A673 (cell line): ENCODE data around the gene MICU1. TPM values are rescaled to one million over a fixed set of nuclear protein-coding genes. Genes with fewer than 3 reads are reported as not detected.

ENCODE experiments used
- BruUV-seq: library from RNA; stranded (reverse); fragments of 400-500 nt; replicated peaks from 2 replicates; lab custom pipeline; 2021; lab: Mats Ljungman, UMichigan
- CTCF ChIA-PET: fragments of 300-600 bp; sonication (Branson Sonifier 250); formaldehyde crosslinking; loops from one replicate; lab custom pipeline; 2022; ENCODE audit warnings: antibody characterized with exemption; lab: Charles Lee
- POLR2A ChIA-PET: fragments of 300-600 bp; sonication (Branson Sonifier 250); formaldehyde crosslinking; loops from one replicate; lab custom pipeline; 2022; ENCODE audit warnings: antibody characterized with exemption; ENCODE audit not compliant: low non-redundant PET; lab: Charles Lee
- DNase-seq: peaks from one replicate; pipeline ENCODE4 v3.0.0-alpha.2; 2015; ENCODE audit warnings: low spot score
- H3K27ac ChIP-seq: fragments of 200-600 bp; sonication (generic); 2 replicates; pipeline ENCODE4 v1.5.1; 2016; ENCODE audit warnings: mixed run types, low read depth, mild to moderate bottlenecking, mixed read lengths, antibody characterized with exemption, low read length; ENCODE audit not compliant: poor library complexity, severe bottlenecking
- H3K27me3 ChIP-seq: fragments of 200-600 bp; sonication (generic); replicated peaks from 2 replicates; pipeline ENCODE4 v1.6.1; 2017; ENCODE audit warnings: mixed run types, low read depth, mild to moderate bottlenecking, mixed read lengths, antibody characterized with exemption, low read length; ENCODE audit not compliant: insufficient read depth, poor library complexity
- H3K36me3 ChIP-seq: fragments of 200-600 bp; sonication (generic); 2 replicates; pipeline ENCODE4 v1.6.1; 2016; ENCODE audit warnings: mixed run types, mild to moderate bottlenecking, mixed read lengths, antibody characterized with exemption, low read length; ENCODE audit not compliant: insufficient read depth, poor library complexity, severe bottlenecking
- H3K4me1 ChIP-seq: fragments of 200-600 bp; sonication (generic); 2 replicates; pipeline ENCODE4 v1.6.1; 2017; ENCODE audit warnings: mixed run types, mild to moderate bottlenecking, mixed read lengths, antibody characterized with exemption, low read length; ENCODE audit not compliant: insufficient read depth, poor library complexity, severe bottlenecking
- H3K4me3 ChIP-seq: fragments of 200-600 bp; sonication (generic); 2 replicates; pipeline ENCODE4 v1.5.1; 2016; ENCODE audit warnings: low read depth, mixed run types, mild to moderate bottlenecking, mixed read lengths, low read length; ENCODE audit not compliant: poor library complexity, severe bottlenecking
- H3K9me3 ChIP-seq: fragments of 200-600 bp; sonication (generic); 2 replicates; pipeline ENCODE4 v1.6.1; 2016; ENCODE audit warnings: mixed run types, low read depth, mild to moderate bottlenecking, mixed read lengths, antibody characterized with exemption, low read length; ENCODE audit not compliant: poor library complexity, severe bottlenecking
- EZH2 ChIP-seq: fragments of 200-600 bp; sonication (generic); IDR thresholded peaks from 2 replicates; pipeline ENCODE4 v1.6.1; 2017; ENCODE audit warnings: borderline replicate concordance, low read depth, mild to moderate bottlenecking, mixed read lengths, antibody characterized with exemption, low read length; ENCODE audit not compliant: poor library complexity, severe bottlenecking
- intact Hi-C: fragments of 100-400 bp; cut with micrococcal nuclease; formaldehyde crosslinking; loops from one replicate; pipeline ENCODE4 v1.10.0; 2022; ENCODE audit not compliant: unreplicated experiment
- total RNA-seq: library from RNA; stranded (reverse); gene quantifications from 2 replicates; pipeline ENCODE4 v1.2.3, GENCODE V29; 2021
- TF ChIP-seq, protein P1 (sequence below): fragments of 300-800, 200-600 bp; sonication (generic); conservative IDR thresholded peaks from 2 replicates; pipeline ENCODE4 v1.5.1; 2017; ENCODE audit warnings: low read depth, mild to moderate bottlenecking, antibody characterized with exemption, low read length, moderate library complexity, mixed read lengths

MICU1 gene
- total RNA-seq, 1 experiment from 2014 or later: 37.7 TPM

DNA sequence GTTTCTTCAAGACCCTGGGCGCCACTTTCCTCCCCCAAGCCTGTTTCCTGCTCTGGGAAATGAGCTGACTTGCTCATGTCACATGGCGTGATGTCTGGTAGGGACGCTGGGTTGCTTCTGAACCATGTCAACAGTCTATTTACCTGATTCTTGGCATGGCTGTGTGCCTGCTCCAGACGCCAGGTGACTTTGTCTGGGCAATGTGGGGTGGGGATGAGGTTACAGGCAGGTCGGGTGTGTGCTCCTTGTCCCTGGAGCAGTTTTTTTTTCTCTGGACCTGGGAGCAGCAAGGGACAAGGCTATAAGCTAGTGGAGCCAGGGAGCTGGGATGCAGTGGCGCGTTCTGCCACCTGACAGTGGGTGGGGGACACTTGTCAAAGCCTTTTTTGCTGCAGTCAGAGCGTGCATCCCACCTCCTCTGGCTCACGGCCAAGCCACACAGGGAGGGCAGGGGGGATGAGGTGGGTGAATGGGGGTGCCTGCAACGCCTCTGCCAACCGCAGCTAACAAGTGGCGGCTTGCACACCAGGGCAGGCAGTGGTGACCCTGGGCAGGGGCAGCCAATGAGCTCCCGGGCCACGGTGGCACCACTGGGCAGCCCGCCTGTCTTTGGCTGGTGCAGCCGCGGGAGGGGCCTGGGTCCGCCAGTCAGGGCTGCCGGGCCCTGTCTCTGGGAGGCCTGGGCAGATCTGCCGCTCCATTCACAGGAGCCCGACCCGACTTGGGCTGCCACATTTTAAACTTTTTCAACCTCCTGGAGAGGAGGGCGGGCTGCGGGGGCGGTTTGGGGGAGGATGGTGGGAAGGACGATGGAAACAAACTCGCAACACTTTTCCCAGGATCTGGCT is 294.1 kb downstream of the MICU1 start:
- BruUV-seq: no TSS peak
- H3K9me3 ChIP-seq: no peaks in the 10 kb centered on the region
- CTCF ChIA-PET: interaction anchor here (0.5 to 1.0 kb wide), 5 partner anchors 11 to 1795 kb away, joined by 3 to 4 read pairs (median 3); no protein-coding TSS in a partner anchor
- no peaks in the 10 kb centered on the region for H3K27me3 ChIP-seq
- H3K36me3 ChIP-seq: peaks cover 6% of the 10 kb centered on the region
- TF ChIP-seq, protein P1, sequence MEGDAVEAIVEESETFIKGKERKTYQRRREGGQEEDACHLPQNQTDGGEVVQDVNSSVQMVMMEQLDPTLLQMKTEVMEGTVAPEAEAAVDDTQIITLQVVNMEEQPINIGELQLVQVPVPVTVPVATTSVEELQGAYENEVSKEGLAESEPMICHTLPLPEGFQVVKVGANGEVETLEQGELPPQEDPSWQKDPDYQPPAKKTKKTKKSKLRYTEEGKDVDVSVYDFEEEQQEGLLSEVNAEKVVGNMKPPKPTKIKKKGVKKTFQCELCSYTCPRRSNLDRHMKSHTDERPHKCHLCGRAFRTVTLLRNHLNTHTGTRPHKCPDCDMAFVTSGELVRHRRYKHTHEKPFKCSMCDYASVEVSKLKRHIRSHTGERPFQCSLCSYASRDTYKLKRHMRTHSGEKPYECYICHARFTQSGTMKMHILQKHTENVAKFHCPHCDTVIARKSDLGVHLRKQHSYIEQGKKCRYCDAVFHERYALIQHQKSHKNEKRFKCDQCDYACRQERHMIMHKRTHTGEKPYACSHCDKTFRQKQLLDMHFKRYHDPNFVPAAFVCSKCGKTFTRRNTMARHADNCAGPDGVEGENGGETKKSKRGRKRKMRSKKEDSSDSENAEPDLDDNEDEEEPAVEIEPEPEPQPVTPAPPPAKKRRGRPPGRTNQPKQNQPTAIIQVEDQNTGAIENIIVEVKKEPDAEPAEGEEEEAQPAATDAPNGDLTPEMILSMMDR: no peak
- TF ChIP-seq EZH2: no peak
- POLR2A ChIA-PET: interaction anchor here (1.3 kb wide), 1 partner anchor 58 kb away, joined by 3 read pairs; the partner anchor contains the start of gene DDIT4
- peaks cover 38% of the 10 kb centered on the region for H3K4me1 ChIP-seq
- DNase-seq: peak; percentile 91
- H3K27ac ChIP-seq: peak overlapping the region; percentile 80
- H3K4me3 ChIP-seq: no peak overlapping the region
- intact Hi-C loops: loop anchor here (10.0 kb wide), 1 partner anchor 1017 kb away; the partner anchor contains the start of gene SLC29A3

DNA sequence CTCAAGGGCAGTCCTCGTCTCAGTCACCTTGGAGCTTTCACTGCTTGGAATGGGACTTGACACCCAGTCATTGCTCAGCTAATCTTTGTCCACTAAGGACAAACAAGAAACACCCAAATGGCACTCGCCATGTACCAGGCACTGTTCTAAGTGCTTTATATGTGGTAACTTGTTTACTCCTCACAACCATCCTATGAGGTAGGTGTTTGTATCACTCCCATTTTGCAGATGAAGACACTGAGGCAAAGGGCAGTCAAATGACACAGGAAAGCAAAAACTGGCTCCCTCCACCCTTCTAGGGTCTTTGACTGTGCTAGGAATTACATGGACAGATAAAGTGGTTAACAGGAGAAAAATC is 295.8 kb downstream of the MICU1 start:
- TSS peak; percentile 53 for BruUV-seq
- H3K4me3 ChIP-seq: no peak overlapping the region
- no peaks in the 10 kb centered on the region for H3K36me3 ChIP-seq
- H3K9me3 ChIP-seq: no peaks in the 10 kb centered on the region
- CTCF ChIA-PET: no interaction called here
- DNase-seq: no peak
- peaks cover 42% of the 10 kb centered on the region for H3K4me1 ChIP-seq
- no peaks in the 10 kb centered on the region for H3K27me3 ChIP-seq
- POLR2A ChIA-PET: no interaction called here
- intact Hi-C loops: loop anchor here (10.0 kb wide), 1 partner anchor 1015 kb away; the partner anchor contains the start of gene SLC29A3
- TF ChIP-seq EZH2: no peak
- TF ChIP-seq, protein P1: no peak
- H3K27ac ChIP-seq: peak overlapping the region; percentile 48

DNA sequence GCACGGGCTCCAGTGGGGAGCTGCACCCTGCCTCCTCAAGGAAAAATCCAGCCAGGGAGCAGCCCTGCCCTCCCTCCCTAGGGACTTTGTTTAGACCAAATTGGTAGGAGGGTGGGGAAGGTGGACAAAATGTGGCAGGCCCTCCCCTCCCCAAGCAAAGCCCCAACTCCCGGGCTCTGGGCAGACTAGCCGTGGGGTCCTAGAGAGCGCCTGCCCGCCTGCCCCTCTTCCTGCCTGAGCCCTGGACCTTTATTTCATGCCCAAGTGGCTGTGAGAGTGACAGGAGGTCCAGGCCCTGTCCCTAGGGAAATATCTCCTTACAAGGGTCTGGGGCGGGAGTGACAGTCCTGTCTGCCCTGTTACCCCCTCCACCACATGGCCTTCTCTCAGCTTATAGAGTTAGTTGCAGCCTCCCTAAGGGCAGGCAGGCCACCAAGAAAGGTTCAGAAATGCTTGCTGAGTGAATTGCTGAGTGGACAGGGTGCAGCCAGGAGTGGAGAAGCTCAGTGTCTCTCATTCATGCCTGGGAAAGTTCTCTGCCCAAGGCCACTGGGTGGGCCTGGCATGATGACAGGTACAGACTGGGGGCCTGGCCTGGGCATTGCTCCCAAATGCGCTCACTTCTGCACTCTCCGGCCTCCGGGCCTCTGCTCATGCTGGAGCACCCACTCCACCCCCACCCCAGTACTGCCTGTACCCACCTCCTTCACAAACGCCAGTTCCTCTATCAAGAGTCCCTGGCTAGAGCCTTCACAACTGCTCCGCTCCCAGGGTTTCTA is 296.4 kb downstream of the MICU1 start:
- no TSS peak for BruUV-seq
- CTCF ChIA-PET: no interaction called here

More for the DNA sequence above, 296.4 kb downstream of the MICU1 start:
- H3K27ac ChIP-seq: peak overlapping the region; percentile 48
- POLR2A ChIA-PET: interaction anchor here (0.6 to 0.7 kb wide), 2 partner anchors 74 to 219 kb away, joined by 3 read pairs; no protein-coding TSS in a partner anchor
- no peaks in the 10 kb centered on the region for H3K9me3 ChIP-seq
- TF ChIP-seq, protein P1: no peak
- no peak for TF ChIP-seq EZH2
- H3K4me1 ChIP-seq: peaks cover 42% of the 10 kb centered on the region
- H3K27me3 ChIP-seq: no peaks in the 10 kb centered on the region
- intact Hi-C loops: loop anchor here (2.0 to 10.0 kb wide), 4 partner anchors 105 to 1015 kb away; partner anchors contain the start of gene SLC29A3
- H3K36me3 ChIP-seq: no peaks in the 10 kb centered on the region
- no peak overlapping the region for H3K4me3 ChIP-seq
- no peak for DNase-seq
